ENCODE results near the gene PLK2.

- TF ChIP-seq ZBTB7A (tag by site-specific recombination; IDR thresholded peaks at IDR 0.05; ENCODE audit: low read depth) (no peak), CTCF (tag by site-specific recombination; IDR thresholded peaks at IDR 0.05) (no peak), ZNF169 (tag by site-specific recombination; IDR thresholded peaks at IDR 0.05) (no peak), MZF1 (tag by site-specific recombination; IDR thresholded peaks at IDR 0.05; ENCODE audit: borderline replicate concordance) (no peak), ZBTB11 (tag by site-specific recombination; conservative IDR thresholded peaks at IDR 0.05; ENCODE audit: low read depth) (no peak)
Observed at GRCh38 chr5:58505971-58506640, 46.2 kb upstream of the PLK2 start.

All from HEK293 (cell line).